Epithelial cell of proximal tubule (primary cell): ENCODE data around the gene KCNJ8. TPM values are rescaled to one million over a fixed set of nuclear protein-coding genes. Genes with fewer than 3 reads are reported as not detected.

Experiments used
- DNase-seq: peaks from one replicate; pipeline ENCODE4 v3.0.0-alpha.2; 2011; ENCODE audit warnings: low read depth
- H3K4me3 ChIP-seq: 2 replicates; pipeline ENCODE4 v1.5.1; 2011; ENCODE audit warnings: low read depth, mild to moderate bottlenecking, low read length
- total RNA-seq: library from RNA; depleted of rRNA; stranded (reverse); fragments of >200 nt; gene quantifications from 2 replicates; pipeline ENCODE4 v1.2.3, GENCODE V29; 2015
- TF ChIP-seq, protein P1 (sequence below): conservative IDR thresholded peaks from 2 replicates; pipeline ENCODE4 v1.5.1; 2012; ENCODE audit warnings: low read depth, mild to moderate bottlenecking, low read length

The KCNJ8 gene
- total RNA-seq, 1 donor from 2014 or later: 0.06 TPM

DNA sequence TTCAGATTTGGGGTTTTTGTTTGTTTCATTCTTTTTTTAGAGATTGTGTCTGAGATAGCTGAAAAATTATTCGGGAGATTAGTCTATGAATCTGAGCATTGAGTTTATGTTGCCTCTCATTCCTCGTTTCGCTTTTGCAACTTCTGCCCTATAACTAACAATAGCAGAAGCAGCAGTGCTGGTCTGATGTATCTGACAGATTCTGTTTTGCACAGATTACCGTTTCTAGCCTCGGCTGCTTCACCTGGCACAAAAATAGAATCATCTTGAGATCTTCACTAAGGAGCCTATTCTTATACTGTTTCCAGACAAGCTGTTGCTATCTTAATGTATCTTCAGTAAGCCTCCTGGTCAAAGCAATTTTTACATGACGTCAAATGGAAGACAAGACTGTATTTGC is 29.2 kb downstream of the KCNJ8 start:
- no peak overlapping the region for H3K4me3 ChIP-seq
- TF ChIP-seq, protein P1, sequence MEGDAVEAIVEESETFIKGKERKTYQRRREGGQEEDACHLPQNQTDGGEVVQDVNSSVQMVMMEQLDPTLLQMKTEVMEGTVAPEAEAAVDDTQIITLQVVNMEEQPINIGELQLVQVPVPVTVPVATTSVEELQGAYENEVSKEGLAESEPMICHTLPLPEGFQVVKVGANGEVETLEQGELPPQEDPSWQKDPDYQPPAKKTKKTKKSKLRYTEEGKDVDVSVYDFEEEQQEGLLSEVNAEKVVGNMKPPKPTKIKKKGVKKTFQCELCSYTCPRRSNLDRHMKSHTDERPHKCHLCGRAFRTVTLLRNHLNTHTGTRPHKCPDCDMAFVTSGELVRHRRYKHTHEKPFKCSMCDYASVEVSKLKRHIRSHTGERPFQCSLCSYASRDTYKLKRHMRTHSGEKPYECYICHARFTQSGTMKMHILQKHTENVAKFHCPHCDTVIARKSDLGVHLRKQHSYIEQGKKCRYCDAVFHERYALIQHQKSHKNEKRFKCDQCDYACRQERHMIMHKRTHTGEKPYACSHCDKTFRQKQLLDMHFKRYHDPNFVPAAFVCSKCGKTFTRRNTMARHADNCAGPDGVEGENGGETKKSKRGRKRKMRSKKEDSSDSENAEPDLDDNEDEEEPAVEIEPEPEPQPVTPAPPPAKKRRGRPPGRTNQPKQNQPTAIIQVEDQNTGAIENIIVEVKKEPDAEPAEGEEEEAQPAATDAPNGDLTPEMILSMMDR: no peak
- no peak for DNase-seq

- DNase-seq: no peak
- TF ChIP-seq, protein P1: no peak
- H3K4me3 ChIP-seq: no peak overlapping the region
Measured at GRCh38 chr12:21731144-21731543, 43.4 kb downstream of the KCNJ8 start.

- no peak overlapping the region for H3K4me3 ChIP-seq
- TF ChIP-seq, protein P1: no peak
- DNase-seq: no peak
Measured at GRCh38 chr12:21725731-21726130, 48.8 kb downstream of the KCNJ8 start.

GRCh38 chr12:21718944-21719650 is 55.4 kb downstream of the KCNJ8 start:
- DNase-seq: no peak

GRCh38 chr12:21718403-21718802 is 56.1 kb downstream of the KCNJ8 start:
- TF ChIP-seq, protein P1: no peak
- no peak for DNase-seq
- no peak overlapping the region for H3K4me3 ChIP-seq

More at GRCh38 chr12:21718944-21719650, 55.4 kb downstream of the KCNJ8 start:
- TF ChIP-seq, protein P1: no peak
- H3K4me3 ChIP-seq: no peak overlapping the region

DNA sequence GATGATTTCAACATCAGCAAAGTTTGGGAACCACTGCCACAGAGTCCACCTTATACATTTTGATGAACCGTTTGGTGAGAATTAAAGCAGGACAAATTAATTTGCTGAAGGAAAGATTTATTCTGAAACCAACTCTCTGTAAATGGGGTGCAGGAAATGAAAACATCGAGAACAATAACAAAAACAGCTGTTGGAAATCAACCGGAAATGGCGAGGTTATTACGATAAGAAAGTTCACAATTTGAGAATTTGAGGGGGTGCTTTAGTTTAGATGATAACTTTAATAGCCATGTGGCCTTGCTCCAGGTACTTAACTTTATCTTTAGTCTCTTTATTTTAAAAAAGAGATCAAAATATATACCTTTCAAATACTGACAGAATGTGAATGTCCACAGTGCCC is 56.7 kb downstream of the KCNJ8 start:
- no peak overlapping the region for H3K4me3 ChIP-seq

More for the DNA sequence above, 56.7 kb downstream of the KCNJ8 start:
- TF ChIP-seq, protein P1: no peak
- no peak for DNase-seq
